Gastroesophageal sphincter (tissue), 4 donors: ENCODE measurements around the gene SPSB1. TPM values are rescaled to one million over a fixed set of nuclear protein-coding genes. Genes with fewer than 3 reads are reported as not detected.

ENCODE experiments used
- ATAC-seq: fragments of 150-250 bp; one replicate; pipeline ENCODE4 v1.9.1; 2016; ENCODE audit warnings: mild to moderate bottlenecking, moderate library complexity
- H3K27ac ChIP-seq, 4 donors: fragments of 200-600 bp; sonication (generic) in 3 of 4; 1 replicate in 3 of 4; 2 replicates in 1 of 4; pipeline ENCODE4 v1.5.1; 2016 to 2019
- H3K27me3 ChIP-seq: fragments of 200-600 bp; sonication (generic); one replicate; pipeline ENCODE4 v1.5.1; 2019
- H3K36me3 ChIP-seq, 2 donors: fragments of 200-600 bp; sonication (generic); one replicate each; pipeline ENCODE4 v1.5.1; 2019; ENCODE audit warnings: control low read depth in 1 of 2
- H3K4me1 ChIP-seq, 3 donors: fragments of 200-600 bp; sonication (generic); 1 replicate in 2 of 3; 2 replicates in 1 of 3; pipeline ENCODE4 v1.5.1; 2016 to 2019; ENCODE audit warnings: control low read depth in 2 of 3
- H3K4me3 ChIP-seq, 2 donors: fragments of 200-600 bp; sonication (generic); one replicate each; pipeline ENCODE4 v1.5.1; 2019; ENCODE audit warnings: mild to moderate bottlenecking in 1 of 2, moderate library complexity in 1 of 2
- H3K9me3 ChIP-seq, 3 donors: fragments of 200-600 bp; sonication (generic); one replicate each; pipeline ENCODE4 v1.5.1; 2017 to 2019; ENCODE audit warnings: control low read depth in 2 of 3
- EP300 ChIP-seq: sonication (generic); formaldehyde crosslinking; IDR thresholded peaks from one replicate; pipeline ENCODE4 v1.6.1; 2017; ENCODE audit warnings: antibody characterized with exemption, mild to moderate bottlenecking
- POLR2A ChIP-seq, 2 donors: fragments of 450-650 bp; IDR thresholded peaks; one replicate each; pipeline ENCODE4 v1.6.1; 2017; ENCODE audit warnings: antibody characterized with exemption in 2 of 2, mild to moderate bottlenecking in 2 of 2, moderate library complexity in 1 of 2
- POLR2AphosphoS5 ChIP-seq: sonication (generic); formaldehyde crosslinking; IDR thresholded peaks from one replicate; pipeline ENCODE4 v1.6.1; 2017; ENCODE audit warnings: antibody characterized with exemption
- WGBS, 2 donors: methylation state at CpG; one replicate each; pipeline ENCODE4 v1.1.5; 2018; ENCODE audit warnings: low coverage in 1 of 2; 5-methylcytosine and 5-hydroxymethylcytosine counted together
- total RNA-seq, 4 donors: library from RNA; depleted of rRNA; stranded (reverse); fragments of >200 nt; gene quantifications; one replicate each; pipeline ENCODE4 v1.1.0, GENCODE V29; 2016
- TF ChIP-seq, protein P1 (sequence below), 4 experiments: fragments of 200-600 bp in 2 of 4; fragments of 450-650 bp in 2 of 4; sonication (generic) in 1 of 4; IDR thresholded peaks; one replicate each; pipeline ENCODE4 v1.5.1; 2017 to 2019; ENCODE audit warnings: antibody characterized with exemption in 4 of 4, mild to moderate bottlenecking in 2 of 4, moderate library complexity in 2 of 4

SPSB1 gene
- total RNA-seq, 4 donors from 2014 or later, result 56.3 to 111 (median 99.5) TPM

DNA sequence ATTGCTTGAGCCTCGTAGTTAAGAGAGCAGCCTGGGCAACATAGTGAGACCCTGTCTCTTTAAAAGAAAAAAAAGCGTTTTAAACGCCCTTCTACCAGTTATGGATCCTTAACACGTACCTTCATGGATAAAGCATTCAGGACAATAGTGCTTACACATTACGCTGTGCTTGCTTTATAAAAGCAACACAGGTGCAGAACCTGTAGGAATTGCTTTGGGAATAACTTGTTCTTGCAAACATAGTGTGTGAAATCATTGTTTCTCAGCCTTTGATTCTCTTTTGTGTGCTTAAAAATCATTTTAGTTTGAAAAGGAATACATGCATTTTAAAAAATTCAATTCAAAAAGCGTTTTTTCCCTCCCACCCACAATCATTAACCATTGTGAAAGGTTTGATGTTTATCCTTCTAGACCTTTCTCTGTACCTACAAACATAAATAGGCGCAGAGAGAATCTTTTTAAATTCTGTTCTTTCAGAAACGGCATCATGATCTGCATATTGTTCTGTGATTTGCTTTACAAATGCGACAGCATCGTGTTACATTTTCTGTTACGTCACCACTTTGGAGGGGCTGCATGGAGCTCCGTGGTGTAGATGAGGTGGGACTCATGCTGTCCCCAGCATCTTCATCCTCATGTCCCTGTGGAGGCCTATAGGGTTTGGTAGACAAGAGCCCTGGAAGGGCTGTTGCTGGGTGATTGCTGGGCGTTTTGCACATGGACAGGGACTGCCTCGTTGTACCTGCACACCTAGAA is 54.6 kb downstream of the SPSB1 start:
- no peaks in the 10 kb centered on the region for H3K27me3 ChIP-seq
- peak overlapping the region in 1 of 4 donors; percentile 57 for H3K27ac ChIP-seq
- no peak for ATAC-seq
- no peak for TF ChIP-seq POLR2AphosphoS5
- no peak for TF ChIP-seq POLR2A (IDR thresholded peaks at IDR 0.05)
- TF ChIP-seq, protein P1, sequence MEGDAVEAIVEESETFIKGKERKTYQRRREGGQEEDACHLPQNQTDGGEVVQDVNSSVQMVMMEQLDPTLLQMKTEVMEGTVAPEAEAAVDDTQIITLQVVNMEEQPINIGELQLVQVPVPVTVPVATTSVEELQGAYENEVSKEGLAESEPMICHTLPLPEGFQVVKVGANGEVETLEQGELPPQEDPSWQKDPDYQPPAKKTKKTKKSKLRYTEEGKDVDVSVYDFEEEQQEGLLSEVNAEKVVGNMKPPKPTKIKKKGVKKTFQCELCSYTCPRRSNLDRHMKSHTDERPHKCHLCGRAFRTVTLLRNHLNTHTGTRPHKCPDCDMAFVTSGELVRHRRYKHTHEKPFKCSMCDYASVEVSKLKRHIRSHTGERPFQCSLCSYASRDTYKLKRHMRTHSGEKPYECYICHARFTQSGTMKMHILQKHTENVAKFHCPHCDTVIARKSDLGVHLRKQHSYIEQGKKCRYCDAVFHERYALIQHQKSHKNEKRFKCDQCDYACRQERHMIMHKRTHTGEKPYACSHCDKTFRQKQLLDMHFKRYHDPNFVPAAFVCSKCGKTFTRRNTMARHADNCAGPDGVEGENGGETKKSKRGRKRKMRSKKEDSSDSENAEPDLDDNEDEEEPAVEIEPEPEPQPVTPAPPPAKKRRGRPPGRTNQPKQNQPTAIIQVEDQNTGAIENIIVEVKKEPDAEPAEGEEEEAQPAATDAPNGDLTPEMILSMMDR (IDR thresholded peaks at IDR 0.05), result no peak
- no peak for TF ChIP-seq EP300
- H3K36me3 ChIP-seq, result no peaks in the 10 kb centered on the region
- H3K9me3 ChIP-seq, result no peaks in the 10 kb centered on the region
- 54 to 59% methylated on average over 13 of the region's 14 CpGs for WGBS, 2 donors
- H3K4me1 ChIP-seq, result peaks cover 0 to 90% (median 67%) of the 10 kb centered on the region in 3 donors
- no peak overlapping the region for H3K4me3 ChIP-seq

DNA sequence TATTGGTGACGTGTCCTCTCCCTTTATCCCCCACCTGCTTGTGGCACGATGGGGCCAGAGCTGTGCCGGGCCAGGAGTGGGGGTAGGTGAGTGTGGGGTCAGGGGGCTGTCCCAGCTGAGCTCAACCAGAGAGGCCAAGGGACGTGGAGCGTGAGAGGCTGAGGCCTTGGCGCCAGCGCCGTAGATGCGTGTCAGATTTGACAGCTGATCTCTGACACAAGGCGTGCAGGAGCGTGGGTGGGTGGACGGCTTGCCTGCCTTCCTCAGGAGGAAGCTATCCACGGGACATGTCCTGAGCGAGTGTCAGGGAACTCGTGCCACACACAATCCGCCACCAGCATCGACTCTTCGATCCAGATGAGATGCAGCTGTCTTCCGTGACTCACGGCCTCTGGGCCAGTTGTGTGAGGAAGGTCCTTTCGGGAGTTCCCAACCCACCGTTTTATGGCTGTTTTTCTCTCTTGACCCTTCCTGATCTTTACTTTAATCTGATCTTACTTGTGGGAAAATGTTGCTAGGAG is 56.7 kb downstream of the SPSB1 start:
- Histone ChIP-seq H3K4me3 (no peak overlapping the region), H3K36me3 (no peaks in the 10 kb centered on the region), H3K27me3 (no peaks in the 10 kb centered on the region), H3K27ac (peak overlapping the region in 3 of 4 donors; percentile 38 to 75 (median 50)), H3K9me3 (no peaks in the 10 kb centered on the region), H3K4me1 (peaks cover 0 to 100% (median 66%) of the 10 kb centered on the region in 3 donors)
- WGBS, 2 donors, result 47 to 66% methylated on average over 3 to 12 of the region's 22 CpGs
- TF ChIP-seq EP300, result no peak
- TF ChIP-seq POLR2AphosphoS5, result peak; percentile 20
- peak; percentile 23 for ATAC-seq

DNA sequence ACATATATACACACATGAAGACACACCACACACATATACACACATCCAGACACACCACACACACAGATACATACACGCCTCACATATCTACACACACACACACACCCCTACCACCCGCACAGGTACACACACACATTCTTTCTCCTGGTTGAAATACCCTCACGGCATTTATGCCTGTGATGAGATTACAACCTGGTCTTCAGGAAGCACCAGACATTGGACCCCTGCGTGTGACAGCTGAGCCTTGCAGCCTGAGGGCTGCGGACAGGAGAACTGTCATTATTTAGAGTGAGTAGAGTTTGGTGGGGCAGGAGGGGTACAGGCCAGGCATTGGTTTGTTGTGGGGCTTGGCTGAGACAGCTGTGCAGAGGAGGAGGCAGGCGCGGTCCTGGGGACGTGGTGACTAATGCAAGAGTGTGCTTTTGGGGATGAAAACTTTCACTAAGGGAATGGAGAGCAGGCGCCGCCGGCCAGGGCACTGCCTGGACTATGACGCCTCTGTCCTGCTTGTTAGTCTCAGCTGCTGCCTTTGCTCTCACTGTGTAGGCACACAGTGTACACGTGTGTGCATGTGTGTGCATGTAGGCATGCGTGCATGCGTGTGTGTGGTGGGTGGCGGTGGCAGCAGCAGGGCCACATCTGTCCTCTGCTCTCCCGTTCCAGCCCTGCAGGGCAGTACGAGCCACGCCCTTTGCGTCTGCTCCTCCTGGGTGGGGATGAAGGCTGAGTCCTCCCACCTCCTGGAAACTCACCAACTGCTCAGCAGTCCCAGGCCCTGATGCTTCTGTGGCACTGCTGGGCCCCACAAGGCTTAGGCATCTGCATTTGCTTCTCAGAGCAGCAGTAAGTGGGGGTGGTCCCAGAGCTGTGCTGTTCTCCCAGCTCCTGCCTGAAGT is 57.6 kb downstream of the SPSB1 start:
- Histone ChIP-seq H3K4me1 (peaks cover 0 to 100% (median 61%) of the 10 kb centered on the region in 3 donors), H3K9me3 (no peaks in the 10 kb centered on the region), H3K27ac (peak overlapping the region in 3 of 4 donors; percentile 38 to 75 (median 48)), H3K4me3 (no peak overlapping the region), H3K27me3 (no peaks in the 10 kb centered on the region), H3K36me3 (peaks cover 0 to under 1% of the 10 kb centered on the region in 2 donors)
- WGBS, 2 donors, result 24 to 48% methylated on average over 4 to 8 of the region's 20 CpGs
- no peak for TF ChIP-seq POLR2A (IDR thresholded peaks at IDR 0.05)
- TF ChIP-seq POLR2AphosphoS5, result peak; percentile 13
- ATAC-seq, result peak; percentile 54

DNA sequence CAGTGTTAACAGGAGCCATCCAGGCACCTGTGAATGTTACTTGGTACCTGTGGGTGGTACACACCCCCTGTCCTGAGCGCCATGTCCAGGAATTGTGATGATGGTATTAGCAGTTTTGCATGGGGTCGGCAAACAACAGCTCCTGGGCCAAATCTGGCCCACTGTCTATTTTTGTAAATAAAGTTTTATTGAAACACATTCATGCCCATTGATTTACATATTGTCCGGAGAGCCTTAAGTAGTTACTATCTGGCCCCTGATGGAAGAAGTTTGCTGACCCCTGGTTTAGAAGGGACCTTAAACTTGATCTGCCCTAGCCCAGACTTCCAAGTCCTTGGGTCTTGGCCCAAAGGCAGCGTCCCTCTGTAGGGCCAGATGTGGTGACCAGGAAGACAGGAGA is 58.3 kb downstream of the SPSB1 start:
- Histone ChIP-seq H3K27me3 (no peaks in the 10 kb centered on the region), H3K4me3 (no peak overlapping the region), H3K36me3 (peaks cover 0 to 7% of the 10 kb centered on the region in 2 donors), H3K27ac (peak overlapping the region in 2 of 4 donors; percentile 48 to 75), H3K9me3 (no peaks in the 10 kb centered on the region), H3K4me1 (peaks cover 0 to 100% (median 54%) of the 10 kb centered on the region in 3 donors)
- TF ChIP-seq, protein P1 (IDR thresholded peaks at IDR 0.05), result no peak
- TF ChIP-seq POLR2A (IDR thresholded peaks at IDR 0.05) (no peak), EP300 (no peak), POLR2AphosphoS5 (no peak)
- WGBS, 2 donors, result 100% methylated on average over 1 to 2 of the region's 4 CpGs
- no peak for ATAC-seq

DNA sequence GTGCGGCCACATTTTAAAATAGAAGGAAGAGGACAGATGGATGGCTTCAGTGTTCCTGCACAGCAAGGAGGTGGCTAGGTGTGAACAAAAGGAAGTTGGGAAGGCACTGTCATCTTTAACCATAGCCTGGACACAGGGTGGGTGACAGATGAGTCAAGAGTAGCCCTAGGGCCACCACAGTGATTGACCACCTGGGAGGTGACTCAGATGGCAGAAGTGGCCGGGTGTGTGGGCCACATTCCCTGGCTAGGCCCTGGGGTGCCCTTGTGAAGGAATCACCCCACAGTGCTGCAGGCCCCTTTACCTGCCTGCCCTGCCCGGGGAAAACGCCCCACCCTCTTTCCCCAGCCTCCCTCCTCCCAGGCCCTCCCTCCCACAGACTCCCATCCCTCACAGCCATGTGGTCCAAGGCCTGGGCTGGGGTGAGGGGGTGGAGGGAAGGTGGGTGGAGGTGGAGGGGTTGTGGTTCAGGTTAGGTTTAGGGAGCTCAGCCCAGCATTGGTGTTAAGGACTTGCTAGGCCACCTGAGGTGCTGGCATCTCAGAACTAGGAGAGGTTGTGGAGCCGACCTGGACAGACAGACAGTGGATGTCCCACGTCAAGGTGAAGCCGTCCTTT is 59.1 kb downstream of the SPSB1 start:
- Histone ChIP-seq H3K9me3 (no peaks in the 10 kb centered on the region), H3K27me3 (no peaks in the 10 kb centered on the region), H3K4me3 (no peak overlapping the region), H3K36me3 (peaks cover 0 to 15% of the 10 kb centered on the region in 2 donors), H3K27ac (peak overlapping the region in 3 of 4 donors; percentile 19 to 75 (median 53)), H3K4me1 (peaks cover 0 to 94% (median 46%) of the 10 kb centered on the region in 3 donors)
- 80% methylated on average over 2 of the region's 7 CpGs; no CpG with 5 or more reads in 1 of the 2 donors for WGBS, 2 donors
- no peak for ATAC-seq
- no peak for TF ChIP-seq EP300
- TF ChIP-seq POLR2AphosphoS5, result no peak
- TF ChIP-seq POLR2A (IDR thresholded peaks at IDR 0.05), result no peak
- TF ChIP-seq, protein P1 (IDR thresholded peaks at IDR 0.05), result no peak
